Lower leg skin (tissue), 4 donors: ENCODE measurements around the gene KRT1. TPM values are rescaled to one million over a fixed set of nuclear protein-coding genes. Genes with fewer than 3 reads are reported as not detected.

ENCODE experiments used
- DNase-seq, 2 donors: peaks; one replicate each; pipeline ENCODE4 v3.0.0-alpha.2; 2019; ENCODE audit warnings: low spot score in 2 of 2
- H3K4me3 ChIP-seq: fragments of 200-600 bp; sonication (generic); 2 replicates; pipeline ENCODE4 v1.5.1; 2017; ENCODE audit warnings: mild to moderate bottlenecking, low read depth; ENCODE audit not compliant: poor library complexity, severe bottlenecking
- POLR2A ChIP-seq, 2 donors: fragments of 450-650 bp; IDR thresholded peaks; one replicate each; pipeline ENCODE4 v1.6.1; 2016 to 2017; ENCODE audit warnings: antibody characterized with exemption in 2 of 2, mild to moderate bottlenecking in 1 of 2, moderate library complexity in 1 of 2
- WGBS, 2 donors: methylation state at CpG; one replicate each; pipeline ENCODE4 v1.1.5; 2018; 5-methylcytosine and 5-hydroxymethylcytosine counted together
- intact Hi-C: fragments of 100-400 bp; cut with DNase I; formaldehyde crosslinking; loops from one replicate; pipeline ENCODE4 v1.15.0; 2023; ENCODE audit warnings: low total_unique reads
- total RNA-seq, 4 donors: library from RNA; depleted of rRNA; stranded (reverse); fragments of >200 nt; gene quantifications; one replicate each; pipeline ENCODE4 v1.1.0, GENCODE V29; 2016
- TF ChIP-seq, protein P1 (sequence below), 3 donors: fragments of 450-650 bp; IDR thresholded peaks; one replicate each; pipeline ENCODE4 v1.5.1; 2016; ENCODE audit warnings: antibody characterized with exemption in 3 of 3, mild to moderate bottlenecking in 3 of 3, moderate library complexity in 2 of 3

KRT1 gene
- total RNA-seq, 4 donors from 2014 or later = 5,671 to 8,911 (median 6,268) TPM

DNA sequence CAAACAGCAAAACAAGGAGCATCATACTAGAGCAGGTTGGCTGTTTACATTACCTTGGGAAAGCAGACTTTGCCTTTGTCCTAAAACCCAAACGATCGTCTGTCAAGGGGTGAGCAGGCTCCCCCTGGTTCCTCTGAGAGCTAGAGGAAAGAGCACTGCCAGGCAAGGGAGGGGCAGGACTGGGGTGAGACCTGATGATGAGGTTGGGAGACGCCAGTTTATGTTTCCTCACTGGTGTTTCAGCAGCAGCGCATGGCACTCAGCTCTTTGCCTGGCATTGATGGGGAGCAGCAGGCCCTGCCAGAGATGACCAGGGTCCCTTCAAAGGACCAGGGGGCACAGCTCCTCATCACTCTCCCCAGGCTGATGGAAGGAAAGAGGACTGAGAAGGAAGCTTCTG, 20.3 kb downstream of the KRT1 start:
- DNase-seq = no peak
- 50 to 63% methylated on average over 4 of the region's 4 CpGs for WGBS, 2 donors
- intact Hi-C loops = loop anchor here (5.0 kb wide), 1 partner anchor 217 kb away; no protein-coding TSS in a partner anchor
- no peak for TF ChIP-seq POLR2A (IDR thresholded peaks at IDR 0.05)
- TF ChIP-seq, protein P1, sequence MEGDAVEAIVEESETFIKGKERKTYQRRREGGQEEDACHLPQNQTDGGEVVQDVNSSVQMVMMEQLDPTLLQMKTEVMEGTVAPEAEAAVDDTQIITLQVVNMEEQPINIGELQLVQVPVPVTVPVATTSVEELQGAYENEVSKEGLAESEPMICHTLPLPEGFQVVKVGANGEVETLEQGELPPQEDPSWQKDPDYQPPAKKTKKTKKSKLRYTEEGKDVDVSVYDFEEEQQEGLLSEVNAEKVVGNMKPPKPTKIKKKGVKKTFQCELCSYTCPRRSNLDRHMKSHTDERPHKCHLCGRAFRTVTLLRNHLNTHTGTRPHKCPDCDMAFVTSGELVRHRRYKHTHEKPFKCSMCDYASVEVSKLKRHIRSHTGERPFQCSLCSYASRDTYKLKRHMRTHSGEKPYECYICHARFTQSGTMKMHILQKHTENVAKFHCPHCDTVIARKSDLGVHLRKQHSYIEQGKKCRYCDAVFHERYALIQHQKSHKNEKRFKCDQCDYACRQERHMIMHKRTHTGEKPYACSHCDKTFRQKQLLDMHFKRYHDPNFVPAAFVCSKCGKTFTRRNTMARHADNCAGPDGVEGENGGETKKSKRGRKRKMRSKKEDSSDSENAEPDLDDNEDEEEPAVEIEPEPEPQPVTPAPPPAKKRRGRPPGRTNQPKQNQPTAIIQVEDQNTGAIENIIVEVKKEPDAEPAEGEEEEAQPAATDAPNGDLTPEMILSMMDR (IDR thresholded peaks at IDR 0.05) = no peak
- H3K4me3 ChIP-seq = no peak overlapping the region

DNA sequence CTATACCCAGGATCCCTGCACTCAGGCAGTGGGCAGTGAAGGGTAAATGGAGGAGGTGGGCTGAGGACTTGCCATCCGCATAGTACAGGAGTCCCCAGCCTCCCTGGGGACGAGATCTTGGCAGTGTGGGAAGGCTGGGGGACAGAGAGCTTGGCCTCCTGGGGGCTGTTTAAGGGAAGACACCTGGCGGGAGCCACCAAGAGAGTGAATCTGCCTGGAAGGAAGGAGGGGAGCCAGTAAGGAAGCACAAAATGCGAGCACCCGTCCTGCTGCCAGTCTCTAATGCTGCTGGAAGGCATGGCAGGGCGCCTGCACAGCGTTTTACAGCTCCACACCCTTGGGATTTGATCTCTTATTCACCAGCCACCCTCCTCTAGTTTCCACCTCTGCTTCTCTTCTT, 20.8 kb downstream of the KRT1 start:
- H3K4me3 ChIP-seq = no peak overlapping the region
- no peak for TF ChIP-seq POLR2A (IDR thresholded peaks at IDR 0.05)
- TF ChIP-seq, protein P1 (IDR thresholded peaks at IDR 0.05) = no peak
- 33 to 44% methylated on average over 7 of the region's 7 CpGs for WGBS, 2 donors
- no peak for DNase-seq
- intact Hi-C loops = no loop called here

DNA sequence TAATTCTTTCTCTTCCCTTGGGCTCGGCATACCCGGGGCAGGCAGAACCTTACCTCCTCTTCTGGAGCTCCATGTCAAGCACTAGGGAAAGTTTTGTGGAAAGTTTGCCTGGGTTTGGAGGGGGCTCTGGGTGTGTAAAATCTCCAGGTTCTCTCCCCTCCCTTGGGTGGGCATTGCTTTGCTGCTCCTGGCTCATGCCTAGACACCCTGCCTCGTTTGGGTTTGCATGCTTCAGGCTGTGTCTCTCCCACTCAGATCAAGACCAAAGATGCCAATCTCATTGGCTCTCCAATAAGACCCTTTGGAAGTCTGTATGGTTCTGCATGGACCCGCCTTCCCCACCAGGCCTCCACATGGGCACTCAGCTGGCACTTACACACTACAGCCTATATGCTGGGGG, 22.0 kb downstream of the KRT1 start:
- no peak overlapping the region for H3K4me3 ChIP-seq
- 65 to 66% methylated on average over 4 of the region's 4 CpGs for WGBS, 2 donors
- TF ChIP-seq, protein P1 (IDR thresholded peaks at IDR 0.05) = no peak
- TF ChIP-seq POLR2A (IDR thresholded peaks at IDR 0.05) = no peak
- DNase-seq = no peak
- intact Hi-C loops = no loop called here

DNA sequence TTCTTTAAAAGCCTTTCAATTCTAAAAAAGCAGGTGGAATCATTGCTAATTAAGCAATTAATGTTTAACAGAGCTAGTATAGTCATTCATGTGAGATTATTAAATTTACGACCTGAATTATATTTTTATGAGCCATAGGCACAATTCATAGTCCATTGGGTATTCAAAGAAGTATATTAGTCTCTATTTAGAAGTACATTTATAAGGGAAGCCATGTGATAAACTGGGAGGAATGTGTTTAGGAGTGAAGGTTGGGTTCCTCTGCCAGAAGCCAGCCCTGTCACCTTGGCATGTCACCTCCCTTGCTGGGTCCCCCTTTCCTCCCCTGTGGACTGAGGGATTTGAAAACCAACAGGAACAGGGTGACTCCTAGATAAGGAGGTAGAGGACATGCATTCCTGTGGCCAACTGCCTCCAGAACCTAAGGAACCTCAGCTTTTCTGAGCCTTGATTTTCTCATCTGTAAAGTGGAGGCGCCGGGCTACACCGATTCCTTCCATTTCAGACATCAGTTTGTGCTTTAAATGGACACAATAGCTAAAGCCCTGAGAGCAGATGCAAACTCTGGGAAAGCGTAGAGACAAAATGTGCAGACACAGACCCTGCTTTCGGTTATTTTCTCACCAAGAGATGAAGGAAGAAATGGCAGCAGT, 22.8 kb downstream of the KRT1 start:
- no peak for DNase-seq
- TF ChIP-seq POLR2A (IDR thresholded peaks at IDR 0.05) = no peak
- TF ChIP-seq, protein P1 (IDR thresholded peaks at IDR 0.05) = no peak
- intact Hi-C loops = no loop called here
- 74 to 78% methylated on average over 6 of the region's 6 CpGs for WGBS, 2 donors
- no peak overlapping the region for H3K4me3 ChIP-seq

DNA sequence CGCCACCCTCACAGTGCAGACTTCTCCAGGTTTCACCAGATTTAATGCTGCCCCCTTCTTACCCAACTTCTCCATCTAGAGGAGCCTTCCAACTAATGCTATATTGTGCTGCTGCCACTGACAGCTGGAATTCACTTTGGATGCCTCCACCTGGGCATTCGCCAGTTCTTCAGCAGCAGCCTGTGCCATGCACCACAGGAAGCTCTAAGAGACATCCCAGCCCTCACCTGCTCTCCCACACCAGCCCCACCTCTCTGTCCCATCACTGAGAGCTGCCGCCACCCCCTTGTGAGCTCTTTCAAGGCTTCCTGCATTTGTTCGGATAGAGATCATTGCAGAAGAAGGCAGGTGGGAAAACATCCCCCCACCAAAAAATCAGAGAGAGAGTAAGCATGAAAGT, 23.6 kb downstream of the KRT1 start:
- intact Hi-C loops = no loop called here
- TF ChIP-seq, protein P1 (IDR thresholded peaks at IDR 0.05) = no peak
- TF ChIP-seq POLR2A (IDR thresholded peaks at IDR 0.05) = no peak
- 55 to 61% methylated on average over 4 of the region's 4 CpGs for WGBS, 2 donors
- H3K4me3 ChIP-seq = no peak overlapping the region
- no peak for DNase-seq

- intact Hi-C loops = no loop called here
- TF ChIP-seq POLR2A (IDR thresholded peaks at IDR 0.05) = no peak
- TF ChIP-seq, protein P1 (IDR thresholded peaks at IDR 0.05) = no peak
- H3K4me3 ChIP-seq = no peak overlapping the region
- no peak for DNase-seq
- WGBS, 2 donors = 43 to 48% methylated on average over 8 of the region's 8 CpGs
Measured at GRCh38 chr12:52655720-52656124, 24.5 kb downstream of the KRT1 start.
